ENCODE measurements around the gene LRCH3.

LRCH3 gene

DNA sequence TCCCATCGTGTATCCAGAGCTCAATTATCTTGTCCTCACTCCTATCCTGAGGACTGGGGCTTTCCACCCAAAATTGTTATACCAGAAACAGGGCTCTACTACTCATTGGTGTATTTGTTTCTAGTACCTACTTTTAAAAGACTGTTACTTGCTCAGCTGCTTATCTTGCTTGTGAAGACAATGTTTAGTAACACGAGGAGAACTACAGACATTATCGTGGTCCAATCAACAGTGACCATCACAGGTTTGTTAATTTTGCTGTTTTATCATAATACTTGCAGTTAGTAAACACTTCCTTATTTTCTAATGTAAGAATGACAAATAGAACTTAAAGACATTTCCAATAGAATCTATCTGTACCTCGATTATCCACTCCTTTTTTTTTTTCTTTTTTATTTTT, 13.5 kb downstream of the LRCH3 start:
- TF ChIP-seq, protein P1, sequence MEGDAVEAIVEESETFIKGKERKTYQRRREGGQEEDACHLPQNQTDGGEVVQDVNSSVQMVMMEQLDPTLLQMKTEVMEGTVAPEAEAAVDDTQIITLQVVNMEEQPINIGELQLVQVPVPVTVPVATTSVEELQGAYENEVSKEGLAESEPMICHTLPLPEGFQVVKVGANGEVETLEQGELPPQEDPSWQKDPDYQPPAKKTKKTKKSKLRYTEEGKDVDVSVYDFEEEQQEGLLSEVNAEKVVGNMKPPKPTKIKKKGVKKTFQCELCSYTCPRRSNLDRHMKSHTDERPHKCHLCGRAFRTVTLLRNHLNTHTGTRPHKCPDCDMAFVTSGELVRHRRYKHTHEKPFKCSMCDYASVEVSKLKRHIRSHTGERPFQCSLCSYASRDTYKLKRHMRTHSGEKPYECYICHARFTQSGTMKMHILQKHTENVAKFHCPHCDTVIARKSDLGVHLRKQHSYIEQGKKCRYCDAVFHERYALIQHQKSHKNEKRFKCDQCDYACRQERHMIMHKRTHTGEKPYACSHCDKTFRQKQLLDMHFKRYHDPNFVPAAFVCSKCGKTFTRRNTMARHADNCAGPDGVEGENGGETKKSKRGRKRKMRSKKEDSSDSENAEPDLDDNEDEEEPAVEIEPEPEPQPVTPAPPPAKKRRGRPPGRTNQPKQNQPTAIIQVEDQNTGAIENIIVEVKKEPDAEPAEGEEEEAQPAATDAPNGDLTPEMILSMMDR (IDR thresholded peaks at IDR 0.05; ENCODE audit: insufficient read depth, low read length, missing control alignments): no peak
- H3K4me3 ChIP-seq (ENCODE audit: low read depth, low read length): no peak overlapping the region
- no peak for DNase-seq (ENCODE audit: low read depth, low spot score)
- CTCF ChIA-PET: interaction anchor here (1.0 to 1.1 kb wide), 2 partner anchors 10 to 17 kb away, joined by 3 read pairs; no protein-coding TSS in a partner anchor
- POLR2A ChIA-PET: no interaction called here

DNA sequence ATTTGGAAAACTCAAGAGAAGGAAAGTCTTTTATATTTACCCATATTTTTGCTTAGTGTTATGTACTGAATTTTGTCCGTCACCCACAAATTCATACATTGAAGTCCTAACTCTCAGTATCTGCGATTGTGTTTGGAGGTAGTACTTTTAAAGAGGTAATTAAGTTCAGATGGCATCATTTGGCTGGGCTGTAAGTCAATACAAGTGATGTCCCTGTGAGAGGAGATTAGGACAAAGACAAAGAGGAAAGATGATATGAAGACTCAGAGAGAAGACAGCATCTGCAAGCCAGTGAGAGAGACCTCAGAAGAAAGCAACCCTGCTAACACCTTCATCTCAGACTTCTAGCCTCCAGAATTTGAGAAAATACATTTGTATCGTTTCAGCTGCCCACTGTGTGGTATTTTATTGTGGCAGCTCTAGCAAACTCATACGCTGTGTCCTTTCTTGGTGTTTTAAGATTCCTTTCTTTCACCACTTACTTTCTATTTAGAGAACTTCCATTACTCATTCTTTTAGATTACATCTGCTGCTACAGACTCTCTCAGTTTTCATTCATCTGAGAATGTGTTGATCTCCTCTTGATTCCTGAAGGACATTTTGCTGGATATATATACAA, 17.0 kb downstream of the LRCH3 start:
- CTCF ChIA-PET: no interaction called here
- DNase-seq (ENCODE audit: low read depth, low spot score): no peak
- POLR2A ChIA-PET: no interaction called here
- H3K4me3 ChIP-seq (ENCODE audit: low read depth, low read length): peak overlapping the region; percentile 13; the same call in 1 of the 2 replicates
- TF ChIP-seq, protein P1 (IDR thresholded peaks at IDR 0.05; ENCODE audit: insufficient read depth, low read length, missing control alignments): no peak

DNA sequence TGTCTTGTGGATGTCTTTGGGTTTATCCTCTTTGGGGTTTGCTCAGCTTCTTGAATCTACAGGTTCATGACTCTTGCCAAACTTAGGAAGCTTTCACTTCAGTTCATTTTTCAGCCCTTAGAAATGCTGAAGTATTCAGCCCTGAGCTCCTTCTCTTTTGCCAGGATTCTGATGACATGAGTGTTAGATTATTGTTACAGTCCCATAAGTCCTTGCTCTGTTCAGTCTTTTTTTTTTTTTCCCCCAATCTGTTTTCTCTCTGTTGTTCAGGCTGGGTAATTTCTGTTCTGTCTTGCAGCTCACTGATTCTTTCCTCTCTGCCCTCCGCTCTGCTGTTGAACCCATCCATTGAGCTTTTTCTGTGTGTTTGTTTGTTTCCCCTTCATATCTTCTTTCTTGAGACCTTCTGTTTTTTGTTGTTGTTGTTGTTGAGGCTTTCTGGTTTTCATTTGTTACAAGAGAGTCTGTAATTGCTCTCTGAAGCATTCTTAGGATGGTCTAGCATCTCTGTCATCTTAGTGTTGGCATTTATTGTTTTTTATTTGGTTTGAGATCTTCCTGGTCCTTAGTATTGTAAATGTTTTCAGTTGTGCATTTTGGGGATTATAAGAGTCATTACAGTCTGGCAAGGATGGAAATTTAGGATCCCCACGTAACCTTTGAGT, 18.4 kb downstream of the LRCH3 start:
- CTCF ChIA-PET: interaction anchor here (1.1 kb wide), 1 partner anchor 23 kb away, joined by 3 read pairs; no protein-coding TSS in a partner anchor
- TF ChIP-seq, protein P1 (IDR thresholded peaks at IDR 0.05; ENCODE audit: insufficient read depth, low read length, missing control alignments): no peak
- DNase-seq (ENCODE audit: low read depth, low spot score): peak; percentile 65
- peak overlapping the region; percentile 4; the same call in 1 of the 2 replicates for H3K4me3 ChIP-seq (ENCODE audit: low read depth, low read length)
- POLR2A ChIA-PET: interaction anchor here (0.6 to 1.8 kb wide), 3 partner anchors 14 to 18 kb away, joined by 3 to 10 read pairs (median 4); partner anchors contain the start of gene LRCH3

GRCh38 chr3:197810901-197811300, 19.8 kb downstream of the LRCH3 start:
- H3K4me3 ChIP-seq (ENCODE audit: low read depth, low read length): no peak overlapping the region
- DNase-seq (ENCODE audit: low read depth, low spot score): no peak
- ChIA-PET POLR2A (no interaction called here), CTCF (no interaction called here)
- TF ChIP-seq, protein P1 (IDR thresholded peaks at IDR 0.05; ENCODE audit: insufficient read depth, low read length, missing control alignments): no peak

GRCh38 chr3:197811343-197811742, 20.3 kb downstream of the LRCH3 start:
- ChIA-PET CTCF (no interaction called here), POLR2A (no interaction called here)
- TF ChIP-seq, protein P1 (IDR thresholded peaks at IDR 0.05; ENCODE audit: insufficient read depth, low read length, missing control alignments): no peak
- peak; percentile 80 for DNase-seq (ENCODE audit: low read depth, low spot score)
- no peak overlapping the region for H3K4me3 ChIP-seq (ENCODE audit: low read depth, low read length)

DNA sequence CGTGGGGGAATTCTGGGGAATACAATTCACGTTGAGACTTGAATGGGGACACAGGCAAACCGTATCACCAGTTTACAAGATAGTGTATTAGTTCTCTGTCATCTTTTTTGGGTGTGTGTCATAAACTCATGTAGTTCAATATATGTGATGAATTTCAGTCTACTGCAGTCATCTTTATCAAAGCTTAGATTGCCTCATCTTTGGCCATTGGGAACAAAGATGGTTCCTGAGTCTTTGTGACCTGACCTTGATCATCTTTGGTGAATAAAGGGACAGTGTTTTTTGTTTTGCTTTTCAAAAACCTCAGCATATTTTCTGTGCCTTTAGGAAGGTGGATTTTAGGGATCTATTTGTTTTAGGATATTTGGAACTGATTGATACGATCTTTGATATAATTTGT, 23.3 kb downstream of the LRCH3 start:
- POLR2A ChIA-PET: no interaction called here
- CTCF ChIA-PET: interaction anchor here (1.7 kb wide), 1 partner anchor 10 kb away, joined by 3 read pairs; no protein-coding TSS in a partner anchor
- no peak overlapping the region for H3K4me3 ChIP-seq (ENCODE audit: low read depth, low read length)
- TF ChIP-seq, protein P1 (IDR thresholded peaks at IDR 0.05; ENCODE audit: insufficient read depth, low read length, missing control alignments): no peak
- no peak for DNase-seq (ENCODE audit: low read depth, low spot score)

All from AG04449 (cell line).